Neural progenitor cell (in vitro differentiated cells): Measurements from ENCODE around the gene GADD45G. TPM values are rescaled to one million over a fixed set of nuclear protein-coding genes. Genes with fewer than 3 reads are reported as not detected.

Experiments used
- DNase-seq: peaks from one replicate; pipeline ENCODE4 v3.0.0-alpha.2; 2016; ENCODE audit warnings: low spot score
- H2AFZ ChIP-seq: fragments of 200-600 bp; sonication (generic); replicated peaks from 2 replicates; pipeline ENCODE4 v1.6.1; 2016; ENCODE audit warnings: antibody characterized with exemption
- H3F3A ChIP-seq: fragments of 200-600 bp; sonication (generic); 2 replicates; pipeline ENCODE4 v1.6.1; 2016; ENCODE audit warnings: antibody characterized with exemption, low read depth
- H3K27ac ChIP-seq: fragments of 200-600 bp; sonication (generic); 2 replicates; pipeline ENCODE4 v1.5.1; 2016; ENCODE audit warnings: mild to moderate bottlenecking
- H3K27me3 ChIP-seq: fragments of 200-600 bp; sonication (generic); 2 replicates; pipeline ENCODE4 v1.6.1; 2016; ENCODE audit warnings: mild to moderate bottlenecking, moderate library complexity
- H3K36me3 ChIP-seq: fragments of 200-600 bp; sonication (generic); 2 replicates; pipeline ENCODE4 v1.5.1; 2016
- H3K4me1 ChIP-seq: fragments of 200-600 bp; sonication (generic); 2 replicates; pipeline ENCODE4 v1.6.1; 2016; ENCODE audit warnings: mixed run types
- H3K4me2 ChIP-seq: fragments of 200-600 bp; sonication (generic); 2 replicates; pipeline ENCODE4 v1.6.1; 2016
- H3K4me3 ChIP-seq: fragments of 200-600 bp; sonication (generic); 2 replicates; pipeline ENCODE4 v1.5.1; 2016
- H3K79me2 ChIP-seq: fragments of 200-600 bp; sonication (generic); 2 replicates; pipeline ENCODE4 v1.6.1; 2016; ENCODE audit warnings: low read depth
- H3K9ac ChIP-seq: fragments of 200-600 bp; sonication (generic); 2 replicates; pipeline ENCODE4 v1.6.1; 2016
- H3K9me3 ChIP-seq: fragments of 200-600 bp; sonication (generic); 2 replicates; pipeline ENCODE4 v1.5.1; 2016; ENCODE audit warnings: low read depth
- H4K20me1 ChIP-seq: fragments of 200-600 bp; sonication (generic); 2 replicates; pipeline ENCODE4 v1.6.1; 2016; ENCODE audit warnings: low read depth
- H3K27ac Mint-ChIP-seq: 3 replicates; pipeline ENCODE4 v1.8.0; 2021; ENCODE audit warnings: mixed read lengths
- H3K27me3 Mint-ChIP-seq: 2 replicates; pipeline ENCODE4 v1.8.0; 2022; ENCODE audit warnings: low read depth, mild to moderate bottlenecking, inconsistent platforms, moderate library complexity, mixed read lengths; ENCODE audit not compliant: insufficient read depth
- H3K36me3 Mint-ChIP-seq: 3 replicates; pipeline ENCODE4 v1.8.0; 2021; ENCODE audit warnings: mixed read lengths
- H3K4me1 Mint-ChIP-seq: 3 replicates; pipeline ENCODE4 v1.8.0; 2021; ENCODE audit warnings: mixed read lengths
- H3K4me3 Mint-ChIP-seq: 3 replicates; pipeline ENCODE4 v1.8.0; 2021; ENCODE audit warnings: mild to moderate bottlenecking, moderate library complexity, mixed read lengths
- H3K9me3 Mint-ChIP-seq: 3 replicates; pipeline ENCODE4 v1.8.0; 2020; ENCODE audit warnings: mixed read lengths
- EZH2 ChIP-seq: fragments of 200-600 bp; sonication (generic); IDR thresholded peaks from 2 replicates; pipeline ENCODE4 v1.6.1; 2017; ENCODE audit warnings: antibody characterized with exemption, mild to moderate bottlenecking, moderate library complexity
- EZH2phosphoT487 ChIP-seq: fragments of 200-600 bp; sonication (generic); IDR thresholded peaks from 2 replicates; pipeline ENCODE4 v1.6.1; 2017; ENCODE audit warnings: antibody characterized with exemption
- total RNA-seq: library from RNA; depleted of rRNA; stranded (reverse); fragments of >200 nt; gene quantifications from 2 replicates; pipeline ENCODE4 v1.2.3, GENCODE V29; 2015; ENCODE audit warnings: low replicate concordance
- TF ChIP-seq, protein P1 (sequence below): fragments of 200-600 bp; sonication (generic); IDR thresholded peaks from 2 replicates; pipeline ENCODE4 v1.5.1; 2017; ENCODE audit warnings: antibody characterized with exemption, mild to moderate bottlenecking

GADD45G gene
- total RNA-seq, 1 donor from 2014 or later, result not detected

- Mint-ChIP-seq H3K27me3 (peaks cover 22% of the 10 kb centered on the region), H3K4me1 (peaks cover 34% of the 10 kb centered on the region), H3K27ac (no peak overlapping the region), H3K9me3 (no peaks in the 10 kb centered on the region), H3K4me3 (no peak overlapping the region), H3K36me3 (peaks cover 1% of the 10 kb centered on the region)
- no peaks in the 10 kb centered on the region for H3K9me3 ChIP-seq
- no peak overlapping the region for H2AFZ ChIP-seq
- no peak overlapping the region for H3K27ac ChIP-seq
- peaks cover 4% of the 10 kb centered on the region for H4K20me1 ChIP-seq
- H3F3A ChIP-seq, result no peaks in the 10 kb centered on the region
- H3K4me3 ChIP-seq, result no peak overlapping the region
- no peak overlapping the region for H3K9ac ChIP-seq
- peaks cover 18% of the 10 kb centered on the region for H3K4me1 ChIP-seq
- H3K36me3 ChIP-seq, result no peaks in the 10 kb centered on the region
- no peaks in the 10 kb centered on the region for H3K27me3 ChIP-seq
- no peak overlapping the region for H3K4me2 ChIP-seq
- no peak for TF ChIP-seq EZH2
- no peak for TF ChIP-seq EZH2phosphoT487
- TF ChIP-seq, protein P1, sequence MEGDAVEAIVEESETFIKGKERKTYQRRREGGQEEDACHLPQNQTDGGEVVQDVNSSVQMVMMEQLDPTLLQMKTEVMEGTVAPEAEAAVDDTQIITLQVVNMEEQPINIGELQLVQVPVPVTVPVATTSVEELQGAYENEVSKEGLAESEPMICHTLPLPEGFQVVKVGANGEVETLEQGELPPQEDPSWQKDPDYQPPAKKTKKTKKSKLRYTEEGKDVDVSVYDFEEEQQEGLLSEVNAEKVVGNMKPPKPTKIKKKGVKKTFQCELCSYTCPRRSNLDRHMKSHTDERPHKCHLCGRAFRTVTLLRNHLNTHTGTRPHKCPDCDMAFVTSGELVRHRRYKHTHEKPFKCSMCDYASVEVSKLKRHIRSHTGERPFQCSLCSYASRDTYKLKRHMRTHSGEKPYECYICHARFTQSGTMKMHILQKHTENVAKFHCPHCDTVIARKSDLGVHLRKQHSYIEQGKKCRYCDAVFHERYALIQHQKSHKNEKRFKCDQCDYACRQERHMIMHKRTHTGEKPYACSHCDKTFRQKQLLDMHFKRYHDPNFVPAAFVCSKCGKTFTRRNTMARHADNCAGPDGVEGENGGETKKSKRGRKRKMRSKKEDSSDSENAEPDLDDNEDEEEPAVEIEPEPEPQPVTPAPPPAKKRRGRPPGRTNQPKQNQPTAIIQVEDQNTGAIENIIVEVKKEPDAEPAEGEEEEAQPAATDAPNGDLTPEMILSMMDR, result no peak
- H3K79me2 ChIP-seq, result no peaks in the 10 kb centered on the region
- DNase-seq, result no peak
These were observed 13.2 kb downstream of the GADD45G start for GRCh38 chr9:89617978-89618377.

- Histone ChIP-seq H3K4me3 (no peak overlapping the region), H3K79me2 (no peaks in the 10 kb centered on the region), H2AFZ (no peak overlapping the region), H3F3A (no peaks in the 10 kb centered on the region), H3K9ac (no peak overlapping the region), H3K4me2 (no peak overlapping the region), H3K4me1 (peaks cover 25% of the 10 kb centered on the region), H4K20me1 (peaks cover 6% of the 10 kb centered on the region), H3K36me3 (no peaks in the 10 kb centered on the region), H3K27ac (no peak overlapping the region), H3K9me3 (no peaks in the 10 kb centered on the region), H3K27me3 (no peaks in the 10 kb centered on the region)
- H3K4me3 Mint-ChIP-seq, result no peak overlapping the region
- peak; percentile 51 for DNase-seq
- H3K27ac Mint-ChIP-seq, result no peak overlapping the region
- no peak for TF ChIP-seq EZH2phosphoT487
- TF ChIP-seq EZH2, result no peak
- TF ChIP-seq, protein P1, result peak; percentile 15
- H3K9me3 Mint-ChIP-seq, result no peaks in the 10 kb centered on the region
- peaks cover 22% of the 10 kb centered on the region for H3K27me3 Mint-ChIP-seq
- H3K36me3 Mint-ChIP-seq, result no peaks in the 10 kb centered on the region
- peaks cover 40% of the 10 kb centered on the region for H3K4me1 Mint-ChIP-seq
These were observed 14.2 kb downstream of the GADD45G start for GRCh38 chr9:89619019-89619418.

GRCh38 chr9:89619424-89620138, 14.8 kb downstream of the GADD45G start:
- Histone ChIP-seq H3F3A (no peaks in the 10 kb centered on the region), H3K36me3 (no peaks in the 10 kb centered on the region), H3K4me1 (peaks cover 25% of the 10 kb centered on the region), H3K79me2 (no peaks in the 10 kb centered on the region), H2AFZ (no peak overlapping the region), H3K4me3 (no peak overlapping the region), H3K4me2 (no peak overlapping the region), H3K9me3 (no peaks in the 10 kb centered on the region), H3K9ac (no peak overlapping the region), H4K20me1 (peaks cover 6% of the 10 kb centered on the region), H3K27ac (no peak overlapping the region), H3K27me3 (no peaks in the 10 kb centered on the region)
- Mint-ChIP-seq H3K27ac (no peak overlapping the region), H3K27me3 (peaks cover 20% of the 10 kb centered on the region), H3K4me3 (no peak overlapping the region), H3K36me3 (no peaks in the 10 kb centered on the region), H3K9me3 (no peaks in the 10 kb centered on the region), H3K4me1 (peaks cover 36% of the 10 kb centered on the region)
- TF ChIP-seq EZH2, result no peak
- no peak for TF ChIP-seq EZH2phosphoT487
- TF ChIP-seq, protein P1, result no peak
- DNase-seq, result no peak
